NCI-H345 treated with DMSO at 0.1 percent for 48 hours (cell line): ENCODE measurements around the gene FOS.

Source experiments
- DNase-seq: peaks from one replicate; lab custom pipeline; 2025; ENCODE audit not compliant: unreplicated experiment; lab: John Stamatoyannopoulos, UW

Gene FOS

GRCh38 chr14:75249958-75250336 lies 28.7 kb upstream of the FOS start:
- DNase-seq, result no peak

- DNase-seq, result no peak
These were observed 27.8 kb upstream of the FOS start for GRCh38 chr14:75250800-75251199.

- no peak for DNase-seq
These were observed 26.3 kb upstream of the FOS start for GRCh38 chr14:75252254-75252837.

- DNase-seq, result no peak
These were observed 24.2 kb upstream of the FOS start for GRCh38 chr14:75254381-75254822.

GRCh38 chr14:75254901-75255584 lies 23.6 kb upstream of the FOS start:
- DNase-seq, result no peak

- DNase-seq, result no peak
These were observed 20.4 kb upstream of the FOS start for GRCh38 chr14:75258079-75258802.

- DNase-seq, result peak; percentile 98
These were observed 19.7 kb upstream of the FOS start for GRCh38 chr14:75258803-75259509.

- peak; percentile 9 for DNase-seq
These were observed 19.1 kb upstream of the FOS start for GRCh38 chr14:75259510-75259855.

GRCh38 chr14:75260025-75260763 lies 18.4 kb upstream of the FOS start:
- no peak for DNase-seq

- no peak for DNase-seq
These were observed 16.8 kb upstream of the FOS start for GRCh38 chr14:75261820-75262219.

GRCh38 chr14:75262641-75263040 lies 16.0 kb upstream of the FOS start:
- no peak for DNase-seq

- DNase-seq, result no peak
These were observed 14.6 kb upstream of the FOS start for GRCh38 chr14:75264036-75264435.

- DNase-seq, result no peak
These were observed 11.4 kb upstream of the FOS start for GRCh38 chr14:75267141-75267721.

GRCh38 chr14:75268633-75269550 lies 9.7 kb upstream of the FOS start:
- no peak for DNase-seq

- no peak for DNase-seq
These were observed 7.1 kb upstream of the FOS start for GRCh38 chr14:75271514-75271913.

GRCh38 chr14:75273272-75274049 lies 5.2 kb upstream of the FOS start:
- no peak for DNase-seq

- DNase-seq, result no peak
These were observed 4.4 kb upstream of the FOS start for GRCh38 chr14:75274050-75274898.
